PC-3 (cell line): Measurements from ENCODE around the gene WDR7. TPM values are rescaled to one million over a fixed set of nuclear protein-coding genes. Genes with fewer than 3 reads are reported as not detected.

Experiments used
- ATAC-seq: fragments of 200-7000 bp; cut with Tn5 transposase; 2 replicates; pipeline ENCODE4 v1.9.1; 2020; ENCODE audit warnings: mild to moderate bottlenecking, moderate library complexity
- BruUV-seq: library from RNA; stranded (reverse); fragments of 400-500 nt; replicated peaks from 2 replicates; lab custom pipeline; 2021; lab: Mats Ljungman, UMichigan
- CTCF ChIA-PET: fragments of 300-600 bp; sonication (Branson Sonifier 250); formaldehyde crosslinking; loops from one replicate; lab custom pipeline; 2022; ENCODE audit warnings: antibody characterized with exemption; lab: Charles Lee
- POLR2A ChIA-PET: fragments of 300-600 bp; sonication (Branson Sonifier 250); formaldehyde crosslinking; loops from one replicate; lab custom pipeline; 2022; ENCODE audit warnings: antibody characterized with exemption; ENCODE audit not compliant: unreplicated experiment; lab: Charles Lee
- DNase-seq: peaks from one replicate; pipeline ENCODE4 v3.0.0-alpha.2; 2015
- H2AFZ ChIP-seq: fragments of 300-600 bp; sonication (generic); 2 replicates; pipeline ENCODE4 v1.6.0; 2016; ENCODE audit warnings: antibody characterized with exemption, low read length
- H3F3A ChIP-seq: fragments of 300-600 bp; sonication (generic); one replicate; pipeline ENCODE4 v1.6.0; 2017; ENCODE audit warnings: antibody characterized with exemption, low read length, control low read depth, mild to moderate bottlenecking; ENCODE audit not compliant: unreplicated experiment
- H3K27ac ChIP-seq: fragments of 300-600 bp; sonication (generic); 2 replicates; pipeline ENCODE4 v1.5.1; 2016; ENCODE audit warnings: mild to moderate bottlenecking, low read length
- H3K27me3 ChIP-seq: fragments of 300-600 bp; sonication (generic); 2 replicates; pipeline ENCODE4 v1.6.1; 2016; ENCODE audit warnings: low read length, mixed read lengths
- H3K36me3 ChIP-seq: fragments of 300-600 bp; sonication (generic); 2 replicates; pipeline ENCODE4 v1.6.1; 2016; ENCODE audit warnings: low read depth, mixed run types, low read length, mixed read lengths
- H3K4me1 ChIP-seq: fragments of 300-600 bp; sonication (generic); 2 replicates; pipeline ENCODE4 v1.5.1; 2016; ENCODE audit warnings: low read length; ENCODE audit not compliant: insufficient read depth
- H3K4me2 ChIP-seq: fragments of 300-600 bp; sonication (generic); 2 replicates; pipeline ENCODE4 v1.6.0; 2016; ENCODE audit warnings: low read length
- H3K4me3 ChIP-seq: fragments of 300-600 bp; sonication (generic); 2 replicates; pipeline ENCODE4 v1.5.1; 2016; ENCODE audit warnings: mild to moderate bottlenecking, low read length, mixed read lengths
- H3K79me2 ChIP-seq: fragments of 300-600 bp; sonication (generic); 2 replicates; pipeline ENCODE4 v1.6.1; 2017; ENCODE audit warnings: low read length, mixed read lengths
- H3K9ac ChIP-seq: fragments of 300-600 bp; sonication (generic); 2 replicates; pipeline ENCODE4 v1.6.0; 2016; ENCODE audit warnings: mild to moderate bottlenecking, low read length
- H3K9me2 ChIP-seq: fragments of 300-600 bp; sonication (generic); replicated peaks from 2 replicates; pipeline ENCODE4 v1.6.1; 2016; ENCODE audit warnings: mixed run types, low read length, mixed read lengths
- H3K9me3 ChIP-seq: fragments of 300-600 bp; sonication (generic); 2 replicates; pipeline ENCODE4 v1.6.1; 2016; ENCODE audit warnings: low read length, mixed read lengths
- H4K20me1 ChIP-seq: fragments of 300-600 bp; sonication (generic); 2 replicates; pipeline ENCODE4 v1.6.1; 2016; ENCODE audit warnings: low read length, mixed read lengths
- CTCF ChIP-seq: fragments of 300-600 bp; sonication (generic); conservative IDR thresholded peaks from 2 replicates; pipeline ENCODE4 v1.5.1; 2017; ENCODE audit warnings: antibody characterized with exemption, low read depth, mild to moderate bottlenecking, low read length
- EZH2 ChIP-seq: fragments of 300-600 bp; sonication (generic); IDR thresholded peaks from one replicate; pipeline ENCODE4 v1.6.1; 2017; ENCODE audit warnings: antibody characterized with exemption, mild to moderate bottlenecking, low read length; ENCODE audit not compliant: unreplicated experiment
- EZH2phosphoT487 ChIP-seq: fragments of 300-600 bp; sonication (generic); IDR thresholded peaks from 2 replicates; pipeline ENCODE4 v1.6.1; 2018; ENCODE audit warnings: mild to moderate bottlenecking, antibody characterized with exemption, low read length, borderline replicate concordance
- intact Hi-C: fragments of 100-400 bp; cut with micrococcal nuclease; formaldehyde crosslinking; loops from 2 replicates; pipeline ENCODE4 v1.9.0; 2023
- total RNA-seq: library from RNA; depleted of rRNA; stranded (reverse); fragments of >200 nt; gene quantifications from 2 replicates; pipeline ENCODE4 v1.2.3, GENCODE V29; 2014; rRNA removed

The WDR7 gene
- total RNA-seq, 1 experiment from 2014 or later = 16.0 TPM

GRCh38 chr18:57086163-57086562, 435.0 kb downstream of the WDR7 start:
- intact Hi-C loops = no loop called here
- Histone ChIP-seq H3F3A (no peaks in the 10 kb centered on the region), H3K4me2 (no peak overlapping the region), H3K4me1 (peaks cover 12% of the 10 kb centered on the region; the same call in 1 of the 2 replicates), H3K9ac (no peak overlapping the region), H2AFZ (no peak overlapping the region), H4K20me1 (no peaks in the 10 kb centered on the region), H3K9me3 (no peaks in the 10 kb centered on the region), H3K79me2 (no peaks in the 10 kb centered on the region), H3K4me3 (no peak overlapping the region), H3K27me3 (peaks cover 27% of the 10 kb centered on the region), H3K9me2 (no peaks in the 10 kb centered on the region), H3K27ac (no peak overlapping the region), H3K36me3 (no peaks in the 10 kb centered on the region)
- CTCF ChIA-PET = no interaction called here
- POLR2A ChIA-PET = no interaction called here
- no peak for TF ChIP-seq EZH2
- TF ChIP-seq CTCF = no peak
- no peak for TF ChIP-seq EZH2phosphoT487
- no TSS peak for BruUV-seq
- DNase-seq = no peak
- ATAC-seq = no peak

Other genes starting within 250 kb of the WDR7 start
- gene TXNL1, start 12.8 kb upstream of the WDR7 start, total RNA-seq = 70.0 and 75.8 TPM in 2 replicates